K562 (cell line): ENCODE measurements around the gene PYROXD2. TPM values are rescaled to one million over a fixed set of nuclear protein-coding genes. Genes with fewer than 3 reads are reported as not detected.
A peak's percentile ranks its signal among the peaks of the same experiment; 100 is the strongest.

Experiments
- BCLAF1 ChIP-seq, 2 experiments: fragments of 450-650 bp in 1 of 2; IDR thresholded peaks; 2 replicates each; pipeline ENCODE4 v1.6.1; 2011 to 2017; ENCODE audit warnings: low read depth in 2 of 2, antibody characterized with exemption in 1 of 2, borderline replicate concordance in 1 of 2, low read length in 1 of 2, mild to moderate bottlenecking in 1 of 2, mixed read lengths in 1 of 2; ENCODE audit not compliant: control insufficient read depth in 1 of 2
- BCOR ChIP-seq: fragments of 450-650 bp; IDR thresholded peaks from 2 replicates; pipeline ENCODE4 v1.6.1; 2016
- CBX8 ChIP-seq: fragments of 200-600 bp; sonication (generic); IDR thresholded peaks from 2 replicates; pipeline ENCODE4 v1.6.1; 2012; ENCODE audit warnings: borderline replicate concordance, mixed run types, low read depth, mild to moderate bottlenecking, moderate library complexity, mixed read lengths, low read length, control low read depth, inconsistent platforms; ENCODE audit not compliant: poor library complexity, severe bottlenecking; ENCODE audit errors: extremely low read depth
- MAFG ChIP-seq: fragments of 450-650 bp; conservative IDR thresholded peaks from 2 replicates; pipeline ENCODE4 v1.6.1; 2016; ENCODE audit warnings: missing genetic modification characterization, missing compliant biosample characterization
- NRF1 ChIP-seq, 2 experiments: fragments of 450-650 bp; IDR thresholded peaks in 1 of 2; conservative IDR thresholded peaks in 1 of 2; 2 replicates each; pipeline ENCODE4 v1.6.1; 2014; ENCODE audit warnings: mild to moderate bottlenecking in 2 of 2
- ZBTB40 ChIP-seq, 2 experiments: fragments of 450-650 bp in 1 of 2; sonication (generic) in 1 of 2; formaldehyde crosslinking in 1 of 2; IDR thresholded peaks; 2 replicates each; pipeline versions ENCODE4 v1.7.1 to v1.9.0; 2016 to 2022; ENCODE audit warnings: inconsistent platforms in 1 of 2, mild to moderate bottlenecking in 1 of 2, missing genetic modification reagents in 1 of 2
- ZNF140 ChIP-seq: fragments of 250-450 bp; sonication (Bioruptor Pico); IDR thresholded peaks from 2 replicates; pipeline ENCODE4 v1.8.0; 2021; ENCODE audit warnings: moderate library complexity, mild to moderate bottlenecking, inconsistent platforms
- ZNF143 ChIP-seq: sonication (generic); formaldehyde crosslinking; IDR thresholded peaks from 2 replicates; pipeline ENCODE4 v1.9.0; 2022; ENCODE audit warnings: mild to moderate bottlenecking, missing genetic modification reagents
- ZNF311 ChIP-seq: fragments of 250-450 bp; sonication (Bioruptor Pico); IDR thresholded peaks from 2 replicates; pipeline ENCODE4 v1.4.0; 2020; ENCODE audit warnings: mild to moderate bottlenecking, moderate library complexity
- ZNF316 ChIP-seq: fragments of 450-650 bp; IDR thresholded peaks from 2 replicates; pipeline ENCODE4 v1.6.1; 2016
- ZNF77 ChIP-seq: fragments of 250-450 bp; sonication (Bioruptor Pico); IDR thresholded peaks from 2 replicates; pipeline ENCODE4 v1.5.0; 2020
- polyA plus RNA-seq, 8 experiments: library from polyadenylated mRNA; depleted of rRNA in 4 of 8; stranded (reverse) in 5 of 8; unstranded in 3 of 8; fragments of >200 nt; fragmentation: Nextera tagmentation in 2 of 8; fragmentation: Illumina TruSeq in 1 of 8; extraction: Ambion mirVana in 2 of 8; extraction: Trizol in 1 of 8; gene quantifications; 2 replicates each; pipeline versions ENCODE4 v1.2.1 to v1.2.3, GENCODE V29; 2011 to 2014; ENCODE audit warnings: inconsistent platforms in 1 of 8, missing spikeins in 1 of 8
- total RNA-seq, 7 experiments: library from RNA; depleted of rRNA in 6 of 7; stranded (reverse); fragments of >200 nt in 6 of 7; fragmentation: Illumina TruSeq in 2 of 7; extraction: Trizol in 2 of 7; gene quantifications; 2 replicates each; pipeline versions ENCODE4 v1.2.1 to v1.2.3, GENCODE V29; 2011 to 2021; ENCODE audit warnings: low replicate concordance in 1 of 7
- TF ChIP-seq, protein P1 (sequence below): sonication (generic); formaldehyde crosslinking; IDR thresholded peaks from 2 replicates; pipeline ENCODE4 v1.9.0; 2022; ENCODE audit warnings: mild to moderate bottlenecking, missing genetic modification reagents

Gene PYROXD2
- total and polyA plus RNA-seq, 9 of the 15 experiments (the other 6 are each of a cell fraction or from before 2014, with no cell fraction given), result 0.14 to 1.4 (median 0.58) TPM

DNA sequence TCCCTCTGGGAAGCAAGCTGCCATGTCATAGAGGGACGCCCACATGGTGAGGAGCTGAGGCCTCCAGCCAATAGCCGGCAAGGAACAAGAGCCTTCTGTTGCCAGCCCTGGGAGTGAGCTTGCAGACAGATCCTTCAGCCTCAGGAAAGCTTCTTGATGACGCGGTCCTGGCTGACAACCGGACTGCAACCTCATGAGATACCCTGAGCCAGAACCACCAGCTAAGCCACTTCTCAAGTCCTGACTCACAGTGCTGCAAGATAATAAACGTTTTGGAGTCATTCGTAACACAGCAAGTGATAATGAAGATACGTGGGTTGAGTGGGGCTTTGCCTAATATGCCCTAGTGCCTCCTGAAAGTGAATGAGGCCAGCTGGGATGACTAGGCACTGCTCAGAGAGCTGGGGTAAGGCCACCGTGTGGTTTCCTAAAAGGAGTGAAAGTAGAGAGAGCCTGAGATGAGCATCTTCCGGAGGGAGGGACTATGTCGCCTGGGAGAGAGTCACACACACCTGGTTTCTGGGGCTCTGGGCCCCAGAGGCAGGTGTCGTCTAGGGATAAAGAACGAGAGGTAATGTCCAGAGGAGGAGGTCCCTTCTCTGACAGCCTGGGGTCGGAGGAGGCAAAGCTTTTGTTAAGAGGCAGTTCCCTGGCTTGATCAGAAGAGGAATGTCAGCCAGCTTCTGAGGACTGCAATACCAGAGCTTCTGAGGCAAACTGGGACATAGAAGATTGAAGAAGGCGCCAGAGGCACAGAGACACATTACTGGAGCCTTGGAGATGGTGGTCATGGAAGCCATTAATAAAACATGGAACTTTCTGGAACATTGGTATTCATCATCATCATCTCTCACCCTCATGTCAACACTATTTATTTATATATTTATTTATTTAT is 53.6 kb downstream of the PYROXD2 start (continued):
- TF ChIP-seq ZBTB40 (IDR thresholded peaks at IDR 0.05) (no peak), ZBTB40 (CRISPR knock-in tag; IDR thresholded peaks at IDR 0.05) (no peak), ZNF311 (CRISPR knock-in tag) (no peak), BCLAF1 (IDR thresholded peaks at IDR 0.05; ENCODE audit: borderline replicate concordance in 1 of 2, control insufficient read depth in 1 of 2, low read depth in 2 of 2, low read length in 1 of 2) (no peak), ZNF140 (CRISPR knock-in tag) (no peak), NRF1 (conservative IDR thresholded peaks at IDR 0.05 in 1 of 2, IDR thresholded peaks at IDR 0.05 in 1 of 2) (peak in 1 of 2 experiments; percentile 29; a peak in 2 of 4 replicates), BCOR (no peak), ZNF143 (no peak), CBX8 (no peak), ZNF77 (no peak), ZNF316 (peak; percentile 60; the same call in 1 of the 2 replicates), MAFG (tag) (peak; percentile 86)
- TF ChIP-seq, protein P1, sequence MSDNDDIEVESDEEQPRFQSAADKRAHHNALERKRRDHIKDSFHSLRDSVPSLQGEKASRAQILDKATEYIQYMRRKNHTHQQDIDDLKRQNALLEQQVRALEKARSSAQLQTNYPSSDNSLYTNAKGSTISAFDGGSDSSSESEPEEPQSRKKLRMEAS, result no peak; the same call in 1 of the 2 replicates
